Breast epithelium (tissue), 3 donors: ENCODE measurements around the gene NT5DC1.

Experiments
- CTCF ChIP-seq, 3 donors: fragments of 450-650 bp; IDR thresholded peaks; one replicate each; pipeline ENCODE4 v1.5.1; 2016 to 2017; ENCODE audit warnings: antibody characterized with exemption in 3 of 3, mild to moderate bottlenecking in 3 of 3, moderate library complexity in 3 of 3
- POLR2A ChIP-seq: fragments of 450-650 bp; IDR thresholded peaks from one replicate; pipeline ENCODE4 v1.6.1; 2016; ENCODE audit warnings: antibody characterized with exemption, mild to moderate bottlenecking, moderate library complexity
- POLR2AphosphoS5 ChIP-seq, 3 donors: sonication (generic); formaldehyde crosslinking; IDR thresholded peaks; one replicate each; pipeline ENCODE4 v1.6.1; 2017; ENCODE audit warnings: antibody characterized with exemption in 3 of 3

GRCh38 chr6:116214681-116215080 lies 114.0 kb downstream of the NT5DC1 start:
- TF ChIP-seq CTCF (IDR thresholded peaks at IDR 0.05), result no peak
- TF ChIP-seq POLR2AphosphoS5 (IDR thresholded peaks at IDR 0.05), result no peak
- no peak for TF ChIP-seq POLR2A
